Measurements from ENCODE around the gene HOXD1.

The HOXD1 gene

DNA sequence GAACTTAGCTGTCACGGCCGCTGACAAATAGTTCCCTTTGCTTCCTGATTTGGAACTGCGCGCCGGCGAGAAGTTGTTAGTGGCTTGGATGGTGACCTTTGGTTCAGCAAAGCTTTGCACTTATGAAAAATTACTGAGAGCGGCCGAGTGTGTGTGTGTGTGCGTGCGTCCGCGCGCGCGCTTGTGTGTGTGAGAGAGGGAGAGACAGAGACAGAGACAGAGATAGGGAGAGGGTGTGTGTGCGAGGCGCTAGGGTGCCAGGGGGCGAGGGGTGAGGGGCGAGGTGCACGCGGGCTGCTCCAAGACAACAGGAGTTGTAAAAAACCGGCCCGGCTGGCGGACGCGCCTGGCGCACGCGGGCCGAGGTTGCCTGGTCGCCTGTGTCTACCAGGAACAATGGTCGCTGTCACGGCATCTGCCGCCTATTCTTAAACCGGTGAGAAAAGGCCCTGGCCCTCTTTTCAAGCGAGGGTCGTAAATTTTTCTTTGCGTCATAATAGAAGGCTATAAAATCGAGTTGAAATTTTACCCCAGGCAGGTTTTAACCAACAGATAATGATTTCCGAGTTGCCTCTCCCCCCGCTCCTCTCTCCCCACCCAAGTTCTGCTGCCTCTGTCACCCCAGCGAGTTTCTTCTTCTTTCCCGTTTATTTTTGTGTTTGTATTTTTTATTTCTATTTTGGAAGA is 30.8 kb upstream of the HOXD1 start:
- DNase-seq: no peak
- TF ChIP-seq POLR2A (IDR thresholded peaks at IDR 0.05; ENCODE audit: low read length) (no peak), GATA1 (IDR thresholded peaks at IDR 0.05; ENCODE audit: low read depth, low read length) (no peak)

DNA sequence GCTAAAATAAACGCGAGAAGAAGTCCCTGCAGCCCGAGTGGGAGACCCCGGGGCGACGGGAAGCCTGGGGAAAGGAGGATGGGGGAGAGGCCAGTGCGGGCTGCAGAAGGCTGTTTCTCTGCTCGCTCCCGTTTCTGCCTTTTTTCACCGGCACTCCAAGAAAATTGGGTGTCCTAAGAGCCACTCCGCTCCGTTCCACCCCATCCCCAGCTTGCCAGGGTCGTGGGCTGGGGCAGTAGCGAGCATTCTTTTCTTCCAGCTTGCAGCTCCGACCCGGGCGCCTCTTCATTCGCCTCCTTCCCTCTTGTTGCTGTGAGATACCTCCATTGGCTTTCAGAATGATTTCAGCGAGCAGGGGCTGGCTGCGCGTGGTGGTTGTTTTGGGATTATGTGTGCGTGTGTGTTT is 30.3 kb upstream of the HOXD1 start:
- no peak for TF ChIP-seq POLR2A (IDR thresholded peaks at IDR 0.05; ENCODE audit: low read length)
- TF ChIP-seq GATA1 (IDR thresholded peaks at IDR 0.05; ENCODE audit: low read depth, low read length): no peak
- DNase-seq: no peak

DNA sequence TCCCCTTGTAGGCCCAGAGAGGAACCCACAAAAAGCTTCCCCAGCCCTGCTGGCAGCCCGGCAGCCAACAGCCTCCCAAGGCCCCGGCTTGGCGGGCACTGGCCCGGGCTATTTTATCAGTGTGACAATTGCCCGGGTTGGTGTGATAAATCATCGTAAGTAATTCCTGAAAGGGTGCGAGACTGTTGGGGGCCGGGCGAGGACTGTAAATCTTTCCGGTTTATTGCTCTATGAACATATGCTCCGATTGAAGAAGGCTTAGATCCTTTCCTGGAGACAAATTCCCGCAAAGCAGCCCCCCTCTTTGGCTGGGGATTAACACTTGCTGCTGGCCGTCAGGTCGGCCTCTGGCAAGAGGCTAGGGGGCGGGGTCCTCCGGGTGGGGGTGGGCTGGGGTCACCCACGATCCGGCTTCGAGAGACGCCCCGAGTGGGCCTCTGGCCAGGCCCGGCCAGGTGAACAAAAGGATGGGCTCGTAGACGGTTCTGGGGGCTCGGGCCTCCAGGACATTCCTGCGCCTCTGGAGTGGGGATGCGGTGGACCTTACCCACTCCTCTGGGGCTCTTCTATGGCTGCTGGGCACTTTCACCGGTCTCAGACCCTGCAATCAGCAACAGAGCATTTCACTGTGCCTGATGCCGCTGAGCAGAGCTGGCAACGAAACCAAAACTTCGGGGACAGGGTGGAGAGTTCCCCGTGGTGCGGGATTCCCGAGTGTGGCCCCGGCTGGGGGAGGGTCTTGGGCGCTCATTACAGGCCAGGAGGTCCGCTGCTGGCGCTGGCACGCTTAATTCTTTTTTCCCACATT is 29.4 kb upstream of the HOXD1 start:
- DNase-seq: no peak
- TF ChIP-seq POLR2A (IDR thresholded peaks at IDR 0.05; ENCODE audit: low read length) (no peak), GATA1 (IDR thresholded peaks at IDR 0.05; ENCODE audit: low read depth, low read length) (no peak)

- no peak for DNase-seq
Observed at GRCh38 chr2:176159663-176160250, 28.7 kb upstream of the HOXD1 start.

GRCh38 chr2:176160251-176160985 is 28.1 kb upstream of the HOXD1 start:
- no peak for TF ChIP-seq GATA1 (IDR thresholded peaks at IDR 0.05; ENCODE audit: low read depth, low read length)
- TF ChIP-seq POLR2A (IDR thresholded peaks at IDR 0.05; ENCODE audit: low read length): no peak
- no peak for DNase-seq

More at GRCh38 chr2:176159663-176160250, 28.7 kb upstream of the HOXD1 start:
- no peak for TF ChIP-seq GATA1 (IDR thresholded peaks at IDR 0.05; ENCODE audit: low read depth, low read length)
- no peak for TF ChIP-seq POLR2A (IDR thresholded peaks at IDR 0.05; ENCODE audit: low read length)

DNA sequence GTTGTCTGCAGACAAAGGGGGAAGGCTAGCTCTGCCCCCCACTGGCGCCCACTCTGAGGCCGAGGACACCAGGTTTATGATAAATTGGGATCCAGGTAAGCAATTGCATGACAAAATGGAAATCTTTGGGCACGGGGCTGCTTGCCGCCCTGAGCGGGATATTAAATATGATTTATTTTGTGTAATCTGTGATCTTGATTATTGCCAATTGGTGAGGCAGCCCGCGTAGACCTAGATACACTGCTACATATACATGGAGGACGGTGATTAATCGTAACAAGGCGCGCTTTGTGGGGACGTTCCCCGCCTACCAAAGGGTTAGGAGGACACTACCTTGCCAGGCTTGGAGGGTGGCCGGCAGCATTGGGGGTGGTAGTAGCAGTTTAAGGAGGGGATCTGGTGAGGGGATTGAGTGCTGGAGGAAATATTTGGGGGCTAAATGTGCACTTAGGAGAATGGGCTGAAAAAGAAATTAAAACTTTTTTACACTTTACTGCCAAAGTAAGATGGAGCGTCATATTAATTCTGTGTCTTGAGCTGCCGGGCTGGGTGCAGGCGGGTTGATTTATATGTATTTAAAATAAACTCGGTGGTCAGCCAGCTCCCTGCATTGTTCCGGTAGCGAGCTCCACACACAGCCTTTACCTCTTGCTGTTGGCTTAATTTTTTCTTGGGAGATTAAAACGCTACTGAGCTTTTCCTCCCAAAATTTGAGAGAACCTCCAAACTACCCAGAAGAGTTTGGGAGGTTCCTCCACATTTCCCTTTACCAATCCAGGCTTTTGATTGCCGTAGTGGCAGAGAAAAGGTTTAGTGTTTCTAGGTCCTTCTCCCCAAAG is 27.3 kb upstream of the HOXD1 start:
- DNase-seq: no peak
- TF ChIP-seq POLR2A (IDR thresholded peaks at IDR 0.05; ENCODE audit: low read length): no peak
- no peak for TF ChIP-seq GATA1 (IDR thresholded peaks at IDR 0.05; ENCODE audit: low read depth, low read length)

GRCh38 chr2:176161825-176162626 is 26.4 kb upstream of the HOXD1 start:
- DNase-seq: no peak
- TF ChIP-seq POLR2A (IDR thresholded peaks at IDR 0.05; ENCODE audit: low read length) (no peak), GATA1 (IDR thresholded peaks at IDR 0.05; ENCODE audit: low read depth, low read length) (no peak)

DNA sequence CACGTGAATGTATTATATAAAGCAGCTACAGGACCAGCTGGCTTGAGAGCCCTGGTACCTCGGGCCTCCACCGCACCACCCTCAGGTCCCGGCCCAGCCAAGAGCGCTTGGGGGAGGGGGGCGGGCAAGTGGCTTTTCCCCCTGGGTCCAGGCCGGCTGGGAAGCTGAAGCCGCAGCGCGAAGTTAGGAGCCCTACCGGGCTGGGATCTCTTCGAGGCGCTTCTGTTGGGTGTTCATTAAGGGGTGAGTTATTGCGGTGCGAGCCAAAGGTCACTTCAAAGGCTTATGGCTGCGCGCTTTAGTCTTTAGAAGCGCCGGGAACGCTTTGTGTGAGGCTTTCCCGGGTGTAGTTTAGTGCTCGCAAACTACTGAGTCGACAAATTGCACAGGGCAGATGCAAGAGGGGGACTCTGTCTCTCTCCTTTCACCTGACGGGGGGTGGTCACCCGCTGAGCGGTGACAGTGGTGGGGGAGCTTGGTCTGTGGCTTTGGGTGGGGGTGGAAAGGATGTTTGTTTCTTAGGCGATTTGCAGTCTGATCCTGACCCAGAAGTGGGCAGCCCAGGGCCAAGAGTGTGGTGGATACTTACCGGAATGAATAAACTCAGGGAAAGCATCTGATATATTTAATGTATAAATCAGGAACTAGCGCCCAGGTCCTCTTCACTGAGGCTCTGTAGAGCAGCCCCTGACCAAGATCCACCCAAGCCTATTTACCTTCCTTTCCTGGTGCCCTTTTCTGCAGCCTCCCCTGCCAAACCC is 25.4 kb upstream of the HOXD1 start:
- TF ChIP-seq POLR2A (IDR thresholded peaks at IDR 0.05; ENCODE audit: low read length) (no peak), GATA1 (IDR thresholded peaks at IDR 0.05; ENCODE audit: low read depth, low read length) (no peak)
- DNase-seq: no peak

GRCh38 chr2:176163672-176164056 is 24.8 kb upstream of the HOXD1 start:
- no peak for TF ChIP-seq POLR2A (IDR thresholded peaks at IDR 0.05; ENCODE audit: low read length)
- no peak for TF ChIP-seq GATA1 (IDR thresholded peaks at IDR 0.05; ENCODE audit: low read depth, low read length)
- DNase-seq: no peak

DNA sequence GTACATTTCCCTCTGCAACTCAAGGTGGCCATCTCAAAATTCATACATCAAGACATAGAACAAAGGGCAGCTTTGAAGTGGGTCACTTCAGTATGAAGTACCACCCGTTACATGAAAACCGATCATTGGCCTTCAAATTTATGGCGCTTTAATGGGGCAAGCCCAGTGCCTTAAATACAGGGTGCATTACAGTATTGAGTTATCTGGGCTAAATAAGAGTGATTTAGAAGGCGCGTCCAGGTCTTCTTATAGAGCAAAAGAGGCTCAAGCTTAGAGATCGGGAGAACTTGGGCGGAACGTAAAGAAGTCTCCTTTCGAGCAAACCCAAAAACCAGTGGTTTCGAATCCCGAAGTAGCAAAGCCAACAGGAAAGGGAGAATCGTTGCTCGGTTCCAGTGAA is 24.3 kb upstream of the HOXD1 start:
- no peak for DNase-seq
- TF ChIP-seq POLR2A (IDR thresholded peaks at IDR 0.05; ENCODE audit: low read length) (no peak), GATA1 (IDR thresholded peaks at IDR 0.05; ENCODE audit: low read depth, low read length) (no peak)

- no peak for TF ChIP-seq POLR2A (IDR thresholded peaks at IDR 0.05; ENCODE audit: low read length)
- DNase-seq: no peak
Observed at GRCh38 chr2:176164611-176165369, 23.7 kb upstream of the HOXD1 start.

Data from erythroblast (primary cell).